GM19099 (cell line): ENCODE data around the gene MBTPS2.

Experiments
- POLR2A ChIP-seq: IDR thresholded peaks from 3 replicates; pipeline ENCODE4 v1.6.1; 2011; ENCODE audit warnings: low read depth; ENCODE audit not compliant: insufficient read length; ENCODE audit errors: extremely low read depth

MBTPS2 gene

DNA sequence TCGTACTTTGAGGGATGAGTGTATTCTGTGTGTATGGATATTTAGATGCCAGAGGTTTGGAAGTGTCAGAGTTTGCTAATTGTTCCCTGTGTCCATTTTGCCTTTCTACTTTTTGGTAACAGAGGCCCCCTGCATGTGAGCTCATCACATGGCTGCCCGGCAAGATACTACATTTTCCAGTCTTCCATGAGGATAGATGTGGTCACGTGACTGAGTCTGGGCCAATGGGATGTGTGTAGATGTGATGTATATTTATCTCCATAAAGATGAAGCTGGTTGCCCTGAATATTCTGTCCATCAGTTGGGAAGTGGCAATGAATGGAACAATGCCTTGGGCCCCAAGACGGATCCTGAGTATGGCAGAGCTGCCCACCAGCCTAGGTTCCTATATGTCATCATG lies 72.1 kb downstream of the MBTPS2 start:
- TF ChIP-seq POLR2A = no peak

DNA sequence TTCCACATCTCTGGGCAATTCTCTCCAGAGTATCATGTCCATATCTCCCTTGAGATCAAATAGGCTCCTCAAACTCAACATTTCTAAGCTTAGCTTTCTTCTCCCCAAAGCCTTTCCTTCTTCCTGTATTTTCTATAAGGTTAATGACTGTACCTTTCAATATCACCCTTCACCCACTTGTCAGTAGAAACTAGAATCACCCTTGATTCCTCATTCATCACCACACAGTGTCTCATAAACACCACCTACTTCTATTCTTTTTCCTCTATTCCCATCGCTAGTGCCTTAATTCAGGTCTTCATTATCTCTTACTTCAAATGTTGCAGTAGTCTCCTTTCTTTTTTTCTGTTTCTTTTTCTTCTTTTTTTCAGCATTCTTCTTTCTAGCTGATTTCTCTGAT lies 72.8 kb downstream of the MBTPS2 start:
- TF ChIP-seq POLR2A = no peak

GRCh38 chrX:21912989-21913388 lies 73.6 kb downstream of the MBTPS2 start:
- TF ChIP-seq POLR2A = no peak

DNA sequence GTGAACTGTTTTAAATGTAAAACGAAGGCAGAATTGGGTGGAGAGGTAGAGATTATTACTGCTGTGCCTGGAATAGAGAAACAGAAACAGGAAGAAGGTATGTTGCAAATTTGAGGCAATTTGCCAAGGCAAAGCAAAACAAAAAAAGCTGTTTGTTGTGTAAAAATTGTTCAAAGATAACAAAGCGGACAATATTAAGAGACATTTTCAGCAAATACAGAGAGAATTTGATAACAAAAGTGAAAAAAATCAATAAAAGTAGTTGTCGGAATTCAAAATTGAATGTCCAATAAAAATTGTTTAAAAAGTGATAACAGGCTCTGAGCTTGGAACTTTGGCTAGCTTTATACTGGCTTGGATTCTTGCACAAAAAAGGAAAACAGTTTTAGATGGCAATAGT lies 86.7 kb downstream of the MBTPS2 start:
- TF ChIP-seq POLR2A = no peak

GRCh38 chrX:21926527-21927278 lies 87.3 kb downstream of the MBTPS2 start:
- TF ChIP-seq POLR2A = no peak

GRCh38 chrX:21929209-21929608 lies 89.8 kb downstream of the MBTPS2 start:
- TF ChIP-seq POLR2A = no peak

DNA sequence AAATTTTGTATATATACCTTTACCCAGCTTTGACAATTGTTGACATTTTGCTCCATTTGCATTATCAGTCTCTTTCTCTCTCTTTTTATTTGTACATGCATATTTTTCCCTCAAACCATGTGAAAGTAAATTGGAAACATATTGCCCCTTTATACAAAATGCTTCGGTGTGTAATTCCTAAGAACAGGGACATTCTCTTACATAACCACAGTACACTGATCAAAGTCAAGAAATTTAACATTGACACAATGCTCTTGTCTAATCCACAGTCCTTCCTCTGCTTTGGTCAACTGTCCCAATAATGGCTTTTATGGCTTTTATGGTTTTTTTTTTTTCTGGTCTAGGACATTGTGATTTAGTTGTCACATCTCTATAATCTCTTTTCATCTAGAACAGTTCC lies 91.6 kb downstream of the MBTPS2 start:
- no peak for TF ChIP-seq POLR2A

DNA sequence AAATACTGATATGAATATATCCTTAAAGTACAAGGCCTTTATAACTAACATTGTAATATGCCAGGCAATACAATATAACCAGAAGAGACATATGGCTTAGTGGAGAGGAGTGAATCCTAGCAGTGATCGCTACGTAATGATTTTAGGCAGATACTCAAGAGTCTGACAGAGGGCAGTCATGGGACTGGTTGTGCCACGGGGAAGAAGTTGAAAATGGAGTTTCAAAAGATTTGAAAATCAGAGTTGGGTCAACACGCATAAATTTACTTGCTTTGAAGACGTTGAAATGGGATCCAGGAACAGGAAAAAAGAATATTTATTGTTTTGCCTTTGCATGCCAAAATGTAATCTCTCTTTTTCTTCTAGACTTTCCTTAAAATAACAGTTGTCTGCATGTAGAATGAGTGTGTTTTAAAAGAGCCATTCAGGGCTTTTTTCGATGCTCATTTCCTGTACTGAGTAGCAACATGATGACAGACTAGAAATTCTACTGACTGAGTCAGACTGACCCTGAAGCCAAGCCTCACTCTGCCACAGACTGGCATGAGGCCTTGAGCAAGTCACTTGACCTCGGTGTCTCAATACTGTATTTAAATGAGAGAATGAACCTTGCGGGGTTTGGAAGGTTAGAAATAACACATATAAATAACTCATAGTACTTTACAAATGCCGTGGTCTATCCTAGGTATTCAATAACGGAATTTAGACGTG lies 93.0 kb downstream of the MBTPS2 start:
- TF ChIP-seq POLR2A = no peak

DNA sequence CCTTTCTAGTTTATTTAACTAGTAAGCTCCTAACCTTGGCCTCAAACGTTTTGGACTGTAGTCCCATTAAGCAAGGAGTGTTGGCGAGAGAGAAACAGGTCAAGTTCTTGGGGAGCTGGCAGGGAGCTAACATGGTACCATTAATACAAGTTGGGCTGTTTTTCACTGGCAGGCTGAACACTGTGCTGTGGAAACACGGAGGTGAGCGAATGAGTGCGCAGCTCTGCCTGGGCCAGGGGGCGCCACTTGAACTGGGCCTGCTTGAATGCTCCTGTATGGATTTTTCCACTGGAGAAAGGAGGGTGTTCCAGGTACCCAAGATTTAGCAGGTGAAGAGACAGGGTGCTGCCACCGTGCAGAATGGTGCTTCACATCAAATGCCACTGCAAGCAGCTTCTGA lies 93.7 kb downstream of the MBTPS2 start:
- no peak for TF ChIP-seq POLR2A

DNA sequence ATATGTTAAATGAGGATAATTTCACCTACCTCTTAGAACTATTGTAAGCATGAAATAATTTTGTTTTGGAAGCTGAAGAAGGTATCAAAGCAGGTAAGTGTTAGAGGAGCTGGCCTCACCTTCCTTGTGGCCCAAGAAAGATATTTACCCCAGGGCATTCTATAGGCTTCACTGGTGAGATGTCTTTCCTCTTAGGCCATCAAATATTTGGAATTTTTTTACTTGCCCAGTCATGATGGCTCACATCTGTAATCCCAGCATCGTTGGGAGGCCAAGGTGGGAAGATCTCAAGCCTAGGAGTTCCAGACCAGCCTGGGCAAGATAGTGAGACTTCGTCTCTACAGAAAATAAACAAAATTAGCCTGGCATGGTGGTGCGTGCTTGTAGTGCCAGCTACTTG lies 95.0 kb downstream of the MBTPS2 start:
- no peak for TF ChIP-seq POLR2A
